Measurements from ENCODE around the gene CTXN1.

Gene CTXN1

GRCh38 chr19:7899751-7900378 is 26.1 kb downstream of the CTXN1 start:
- TF ChIP-seq KLF16 (tag by site-specific recombination; IDR thresholded peaks at IDR 0.05) (no peak), ZBTB6 (tag by site-specific recombination; IDR thresholded peaks at IDR 0.05) (no peak), ZNF521 (tag by site-specific recombination; IDR thresholded peaks at IDR 0.05) (no peak), ZNF544 (tag by site-specific recombination; IDR thresholded peaks at IDR 0.05) (no peak), ZNF184 (tag by site-specific recombination; IDR thresholded peaks at IDR 0.05) (no peak), ZNF311 (tag by site-specific recombination; IDR thresholded peaks at IDR 0.05; ENCODE audit: borderline replicate concordance) (no peak), ZNF223 (tag by site-specific recombination; IDR thresholded peaks at IDR 0.05) (no peak), ZIC2 (tag by site-specific recombination; IDR thresholded peaks at IDR 0.05) (no peak), ZNF843 (tag by site-specific recombination; IDR thresholded peaks at IDR 0.05) (no peak), ZNF169 (tag by site-specific recombination; IDR thresholded peaks at IDR 0.05) (no peak), ZBTB8A (tag by site-specific recombination; IDR thresholded peaks at IDR 0.05) (no peak)
- TF ChIP-seq, protein P1, sequence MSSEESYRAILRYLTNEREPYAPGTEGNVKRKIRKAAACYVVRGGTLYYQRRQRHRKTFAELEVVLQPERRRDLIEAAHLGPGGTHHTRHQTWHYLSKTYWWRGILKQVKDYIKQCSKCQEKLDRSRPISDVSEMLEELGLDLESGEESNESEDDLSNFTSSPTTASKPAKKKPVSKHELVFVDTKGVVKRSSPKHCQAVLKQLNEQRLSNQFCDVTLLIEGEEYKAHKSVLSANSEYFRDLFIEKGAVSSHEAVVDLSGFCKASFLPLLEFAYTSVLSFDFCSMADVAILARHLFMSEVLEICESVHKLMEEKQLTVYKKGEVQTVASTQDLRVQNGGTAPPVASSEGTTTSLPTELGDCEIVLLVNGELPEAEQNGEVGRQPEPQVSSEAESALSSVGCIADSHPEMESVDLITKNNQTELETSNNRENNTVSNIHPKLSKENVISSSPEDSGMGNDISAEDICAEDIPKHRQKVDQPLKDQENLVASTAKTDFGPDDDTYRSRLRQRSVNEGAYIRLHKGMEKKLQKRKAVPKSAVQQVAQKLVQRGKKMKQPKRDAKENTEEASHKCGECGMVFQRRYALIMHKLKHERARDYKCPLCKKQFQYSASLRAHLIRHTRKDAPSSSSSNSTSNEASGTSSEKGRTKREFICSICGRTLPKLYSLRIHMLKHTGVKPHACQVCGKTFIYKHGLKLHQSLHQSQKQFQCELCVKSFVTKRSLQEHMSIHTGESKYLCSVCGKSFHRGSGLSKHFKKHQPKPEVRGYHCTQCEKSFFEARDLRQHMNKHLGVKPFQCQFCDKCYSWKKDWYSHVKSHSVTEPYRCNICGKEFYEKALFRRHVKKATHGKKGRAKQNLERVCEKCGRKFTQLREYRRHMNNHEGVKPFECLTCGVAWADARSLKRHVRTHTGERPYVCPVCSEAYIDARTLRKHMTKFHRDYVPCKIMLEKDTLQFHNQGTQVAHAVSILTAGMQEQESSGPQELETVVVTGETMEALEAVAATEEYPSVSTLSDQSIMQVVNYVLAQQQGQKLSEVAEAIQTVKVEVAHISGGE (tag by site-specific recombination; conservative IDR thresholded peaks at IDR 0.05; ENCODE audit: low read depth), result no peak
- Histone ChIP-seq H3K27ac (ENCODE audit: extremely low read depth, low read depth, low read length) (no peak overlapping the region), H3K9me3 (ENCODE audit: control insufficient read depth, insufficient read depth, low read depth, low read length) (no peaks in the 10 kb centered on the region), H3K36me3 (ENCODE audit: control insufficient read depth in 2 of 2, insufficient read depth in 1 of 2, low read length in 2 of 2) (peaks cover 3 to 34% of the 10 kb centered on the region in 2 experiments; a peak in 2 of 3 replicates), H3K4me1 (ENCODE audit: control insufficient read depth, insufficient read depth, low read length) (0 out of 2 replicates have a peak, but pooled peaks cover 2% of the 10 kb centered on the region), H3K4me3 (ENCODE audit: low read depth, low read length) (no peak overlapping the region)
- ChIA-PET CTCF (interaction anchor here (0.5 to 3.1 kb wide), 7 partner anchors 8 to 265 kb away, joined by 3 to 21 read pairs (median 4); partner anchors contain the start of gene PRR36), POLR2A (interaction anchor here (0.5 to 3.4 kb wide), 7 partner anchors 9 to 43 kb away, joined by 3 to 22 read pairs (median 5); partner anchors contain the start of genes LRRC8E, SNAPC2 and TIMM44)

GRCh38 chr19:7898967-7899366 is 27.0 kb downstream of the CTXN1 start:
- no peaks in the 10 kb centered on the region for H3K4me1 ChIP-seq (ENCODE audit: control insufficient read depth, insufficient read depth, low read length)
- POLR2A ChIA-PET, result interaction anchor here (0.9 to 1.9 kb wide), 3 partner anchors 10 to 21 kb away, joined by 3 to 8 read pairs (median 5); partner anchors contain the start of genes LRRC8E and SNAPC2

More at GRCh38 chr19:7898967-7899366, 27.0 kb downstream of the CTXN1 start:
- H3K9me3 ChIP-seq (ENCODE audit: control insufficient read depth, insufficient read depth, low read depth, low read length), result no peaks in the 10 kb centered on the region
- peaks cover 3 to 34% of the 10 kb centered on the region in 2 experiments; a peak in 2 of 3 replicates for H3K36me3 ChIP-seq (ENCODE audit: control insufficient read depth in 2 of 2, insufficient read depth in 1 of 2, low read length in 2 of 2)
- TF ChIP-seq ZNF571 (tag by site-specific recombination; IDR thresholded peaks at IDR 0.05) (no peak), ZNF121 (tag by site-specific recombination; IDR thresholded peaks at IDR 0.05) (no peak), ZNF23 (tag by site-specific recombination; IDR thresholded peaks at IDR 0.05; ENCODE audit: borderline replicate concordance) (no peak), ZEB2 (tag by site-specific recombination; IDR thresholded peaks at IDR 0.05) (no peak), ZSCAN23 (tag by site-specific recombination; IDR thresholded peaks at IDR 0.05) (no peak), ZNF132 (tag by site-specific recombination; IDR thresholded peaks at IDR 0.05; ENCODE audit: borderline replicate concordance) (no peak), ZNF544 (tag by site-specific recombination; IDR thresholded peaks at IDR 0.05) (no peak), ZIC2 (tag by site-specific recombination; IDR thresholded peaks at IDR 0.05) (no peak), ZFP69B (tag by site-specific recombination; IDR thresholded peaks at IDR 0.05) (no peak), BCL11A (tag by site-specific recombination; IDR thresholded peaks at IDR 0.05; ENCODE audit: low read depth) (no peak), ZNF449 (tag by site-specific recombination; IDR thresholded peaks at IDR 0.05) (no peak)
- TF ChIP-seq, protein P2, sequence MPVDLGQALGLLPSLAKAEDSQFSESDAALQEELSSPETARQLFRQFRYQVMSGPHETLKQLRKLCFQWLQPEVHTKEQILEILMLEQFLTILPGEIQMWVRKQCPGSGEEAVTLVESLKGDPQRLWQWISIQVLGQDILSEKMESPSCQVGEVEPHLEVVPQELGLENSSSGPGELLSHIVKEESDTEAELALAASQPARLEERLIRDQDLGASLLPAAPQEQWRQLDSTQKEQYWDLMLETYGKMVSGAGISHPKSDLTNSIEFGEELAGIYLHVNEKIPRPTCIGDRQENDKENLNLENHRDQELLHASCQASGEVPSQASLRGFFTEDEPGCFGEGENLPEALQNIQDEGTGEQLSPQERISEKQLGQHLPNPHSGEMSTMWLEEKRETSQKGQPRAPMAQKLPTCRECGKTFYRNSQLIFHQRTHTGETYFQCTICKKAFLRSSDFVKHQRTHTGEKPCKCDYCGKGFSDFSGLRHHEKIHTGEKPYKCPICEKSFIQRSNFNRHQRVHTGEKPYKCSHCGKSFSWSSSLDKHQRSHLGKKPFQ (tag by site-specific recombination; IDR thresholded peaks at IDR 0.05), result no peak
- CTCF ChIA-PET, result interaction anchor here (0.7 to 2.1 kb wide), 4 partner anchors 11 to 30 kb away, joined by 3 to 6 read pairs (median 4); partner anchors contain the start of gene PRR36
- no peak overlapping the region for H3K27ac ChIP-seq (ENCODE audit: extremely low read depth, low read depth, low read length)
- H3K4me3 ChIP-seq (ENCODE audit: low read depth, low read length), result no peak overlapping the region
